Activated CD8-positive, alpha-beta memory T cell treated with anti-CD3 and anti-CD28 coated beads, Interleukin-2, amount 50 U/mL, for 1 hour (primary cell): ENCODE measurements around the gene COL23A1.
"Not testable (repeated sequence)": the region's sequence is repeated elsewhere in the genome, so short reads cannot be mapped to it uniquely, and the experiment has no call there.

Experiments used
- DNase-seq: peaks from one replicate; pipeline ENCODE4 v3.0.0-alpha.2; 2020; ENCODE audit errors: extremely low read depth

Gene COL23A1

GRCh38 chr5:178505639-178506407 lies 84.4 kb downstream of the COL23A1 start:
- no peak for DNase-seq

GRCh38 chr5:178504340-178504960 lies 85.7 kb downstream of the COL23A1 start:
- no peak for DNase-seq

GRCh38 chr5:178502401-178503100 lies 87.6 kb downstream of the COL23A1 start:
- DNase-seq: no peak

- no peak for DNase-seq
These were observed 90.8 kb downstream of the COL23A1 start for GRCh38 chr5:178499352-178499751.

- no peak for DNase-seq
These were observed 93.6 kb downstream of the COL23A1 start for GRCh38 chr5:178496642-178497041.

GRCh38 chr5:178496214-178496613 lies 94.0 kb downstream of the COL23A1 start:
- DNase-seq: no peak

- DNase-seq: no peak
These were observed 94.5 kb downstream of the COL23A1 start for GRCh38 chr5:178495706-178496105.

GRCh38 chr5:178492278-178492677 lies 97.9 kb downstream of the COL23A1 start:
- no peak for DNase-seq

GRCh38 chr5:178490935-178491652 lies 99.1 kb downstream of the COL23A1 start:
- DNase-seq: no peak

GRCh38 chr5:178489271-178489976 lies 100.8 kb downstream of the COL23A1 start:
- DNase-seq: no peak

- no peak for DNase-seq
These were observed 101.5 kb downstream of the COL23A1 start for GRCh38 chr5:178488696-178489095.

GRCh38 chr5:178487911-178488600 lies 102.1 kb downstream of the COL23A1 start:
- no peak for DNase-seq

GRCh38 chr5:178486878-178487512 lies 103.2 kb downstream of the COL23A1 start:
- not testable (repeated sequence) for DNase-seq

GRCh38 chr5:178486239-178486641 lies 104.0 kb downstream of the COL23A1 start:
- no peak for DNase-seq

GRCh38 chr5:178483620-178484019 lies 106.6 kb downstream of the COL23A1 start:
- DNase-seq: peak; percentile 20

GRCh38 chr5:178479261-178479660 lies 110.9 kb downstream of the COL23A1 start:
- DNase-seq: no peak

- DNase-seq: no peak
These were observed 111.8 kb downstream of the COL23A1 start for GRCh38 chr5:178478370-178478769.

GRCh38 chr5:178477802-178478201 lies 112.4 kb downstream of the COL23A1 start:
- no peak for DNase-seq

- no peak for DNase-seq
These were observed 113.0 kb downstream of the COL23A1 start for GRCh38 chr5:178476972-178477754.

- DNase-seq: no peak
These were observed 113.7 kb downstream of the COL23A1 start for GRCh38 chr5:178476531-178476930.
